K562 (cell line): ENCODE results near the gene ANK3. TPM values are rescaled to one million over a fixed set of nuclear protein-coding genes. Genes with fewer than 3 reads are reported as not detected.

Experiments
- ARNT ChIP-seq, 2 experiments: fragments of 450-650 bp; IDR thresholded peaks; 2 replicates each; pipeline ENCODE4 v1.6.1; 2016; ENCODE audit warnings: mild to moderate bottlenecking in 1 of 2
- CC2D1A ChIP-seq: fragments of 450-650 bp; IDR thresholded peaks from 2 replicates; pipeline ENCODE4 v1.6.1; 2017; ENCODE audit warnings: mild to moderate bottlenecking
- CTBP1 ChIP-seq: fragments of 450-650 bp; IDR thresholded peaks from 2 replicates; pipeline ENCODE4 v1.6.1; 2016; ENCODE audit warnings: borderline replicate concordance
- GATAD2B ChIP-seq: fragments of 450-650 bp; IDR thresholded peaks from 2 replicates; pipeline ENCODE4 v1.6.1; 2017; ENCODE audit warnings: mild to moderate bottlenecking, borderline replicate concordance
- MEF2D ChIP-seq: conservative IDR thresholded peaks from 2 replicates; pipeline ENCODE4 v1.6.1; 2016; ENCODE audit warnings: low read depth, missing genetic modification characterization, missing compliant biosample characterization
- MTA1 ChIP-seq: fragments of 450-650 bp; IDR thresholded peaks from 2 replicates; pipeline ENCODE4 v1.6.1; 2017; ENCODE audit warnings: borderline replicate concordance
- SMARCB1 ChIP-seq: IDR thresholded peaks from 2 replicates; pipeline ENCODE4 v1.6.1; 2011; ENCODE audit warnings: improper control_type of control experiment, low read depth; ENCODE audit not compliant: insufficient read length
- STAT5A ChIP-seq: IDR thresholded peaks from 2 replicates; pipeline ENCODE4 v1.6.1; 2012; ENCODE audit warnings: low read length, inconsistent platforms, borderline replicate concordance
- ZNF24 ChIP-seq: fragments of 450-650 bp; IDR thresholded peaks from 2 replicates; pipeline ENCODE4 v1.6.1; 2016
- ZNF583 ChIP-seq: fragments of 250-450 bp; sonication (Bioruptor Pico); IDR thresholded peaks from 2 replicates; pipeline ENCODE4 v1.4.0; 2020
- ZNF79 ChIP-seq: fragments of 250-450 bp; sonication (Bioruptor Pico); IDR thresholded peaks from 2 replicates; pipeline ENCODE4 v1.4.0; 2020; ENCODE audit warnings: low read depth, mild to moderate bottlenecking, moderate library complexity
- polyA plus RNA-seq, 8 experiments: library from polyadenylated mRNA; depleted of rRNA in 4 of 8; stranded (reverse) in 5 of 8; unstranded in 3 of 8; fragments of >200 nt; fragmentation: Nextera tagmentation in 2 of 8; fragmentation: Illumina TruSeq in 1 of 8; extraction: Ambion mirVana in 2 of 8; extraction: Trizol in 1 of 8; gene quantifications; 2 replicates each; pipeline versions ENCODE4 v1.2.1 to v1.2.3, GENCODE V29; 2011 to 2014; ENCODE audit warnings: inconsistent platforms in 1 of 8, missing spikeins in 1 of 8
- total RNA-seq, 7 experiments: library from RNA; depleted of rRNA in 6 of 7; stranded (reverse); fragments of >200 nt in 6 of 7; fragmentation: Illumina TruSeq in 2 of 7; extraction: Trizol in 2 of 7; gene quantifications; 2 replicates each; pipeline versions ENCODE4 v1.2.1 to v1.2.3, GENCODE V29; 2011 to 2021; ENCODE audit warnings: low replicate concordance in 1 of 7
- TF ChIP-seq, protein P1 (sequence below): fragments of 200-800 bp; sonication (Bioruptor generic); IDR thresholded peaks from 2 replicates; pipeline ENCODE4 v1.6.1; 2017; ENCODE audit warnings: missing genetic modification characterization, missing compliant biosample characterization
- TF ChIP-seq, protein P2 (sequence below): fragments of 250-450 bp; sonication (Bioruptor Pico); IDR thresholded peaks from 2 replicates; pipeline ENCODE4 v1.8.0; 2022; ENCODE audit warnings: inconsistent platforms
- TF ChIP-seq, protein P3 (sequence below): IDR thresholded peaks from 2 replicates; pipeline ENCODE4 v1.6.1; 2012; ENCODE audit warnings: low read depth, low read length, improper control_type of control experiment, borderline replicate concordance
- TF ChIP-seq, protein P4 (sequence below), 2 experiments: IDR thresholded peaks in 1 of 2; conservative IDR thresholded peaks in 1 of 2; 2 replicates each; pipeline ENCODE4 v1.6.1; 2016; ENCODE audit warnings: low read depth in 2 of 2, mild to moderate bottlenecking in 1 of 2, missing compliant biosample characterization in 1 of 2, missing genetic modification characterization in 1 of 2, moderate library complexity in 1 of 2
- TF ChIP-seq, protein P5 (sequence below): sonication (generic); IDR thresholded peaks from 2 replicates; pipeline ENCODE4 v1.6.1; 2016

ANK3 gene
- total and polyA plus RNA-seq, 9 of the 15 experiments (the other 6 are each of a cell fraction or from before 2014, with no cell fraction given) = 10.0 to 32.3 (median 17.9) TPM

DNA sequence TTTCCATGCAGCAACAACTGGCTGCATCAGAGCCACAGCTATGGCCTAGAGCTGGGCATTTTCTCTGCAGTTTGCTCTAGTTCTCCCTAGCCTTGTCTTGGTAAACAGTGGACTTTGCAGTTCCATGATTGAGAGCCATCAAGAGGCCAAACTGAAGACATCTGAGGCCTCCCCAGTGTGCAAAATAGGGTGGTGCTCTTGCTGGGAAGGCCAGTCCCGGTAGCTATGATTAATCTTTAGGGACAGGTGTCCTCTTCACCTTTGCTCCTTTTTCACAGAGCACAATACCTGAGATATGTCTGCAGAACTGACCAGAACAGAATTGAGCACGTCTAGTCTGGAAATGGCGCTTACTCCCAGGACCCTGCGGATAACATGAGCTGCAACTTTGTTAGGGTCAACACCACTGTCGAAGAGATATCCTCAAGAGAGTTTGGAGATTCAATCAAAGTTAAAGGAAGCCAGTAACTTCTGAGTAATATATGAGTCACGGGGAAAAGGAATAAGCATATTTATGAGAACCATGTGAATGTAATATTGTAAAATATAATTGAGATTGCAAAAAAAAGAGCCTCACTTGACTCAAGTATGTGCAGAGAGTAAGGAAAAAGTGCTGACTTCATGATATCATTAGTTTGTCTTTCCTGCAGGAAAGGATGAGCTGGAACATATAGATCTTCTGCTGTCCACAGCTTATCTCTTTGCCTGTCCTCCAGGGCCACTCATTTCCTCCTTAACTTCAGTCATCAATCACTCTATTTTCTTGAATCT, 76.7 kb downstream of the ANK3 start (continued):
- TF ChIP-seq, protein P1, sequence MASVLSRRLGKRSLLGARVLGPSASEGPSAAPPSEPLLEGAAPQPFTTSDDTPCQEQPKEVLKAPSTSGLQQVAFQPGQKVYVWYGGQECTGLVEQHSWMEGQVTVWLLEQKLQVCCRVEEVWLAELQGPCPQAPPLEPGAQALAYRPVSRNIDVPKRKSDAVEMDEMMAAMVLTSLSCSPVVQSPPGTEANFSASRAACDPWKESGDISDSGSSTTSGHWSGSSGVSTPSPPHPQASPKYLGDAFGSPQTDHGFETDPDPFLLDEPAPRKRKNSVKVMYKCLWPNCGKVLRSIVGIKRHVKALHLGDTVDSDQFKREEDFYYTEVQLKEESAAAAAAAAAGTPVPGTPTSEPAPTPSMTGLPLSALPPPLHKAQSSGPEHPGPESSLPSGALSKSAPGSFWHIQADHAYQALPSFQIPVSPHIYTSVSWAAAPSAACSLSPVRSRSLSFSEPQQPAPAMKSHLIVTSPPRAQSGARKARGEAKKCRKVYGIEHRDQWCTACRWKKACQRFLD (CRISPR knock-in tag) = 0 out of 2 replicates have a peak, but pooled peaks have one; percentile 69
- 0 out of 2 replicates have a peak, but pooled peaks have one; percentile 19 for TF ChIP-seq MEF2D (tag)
- TF ChIP-seq, protein P2, sequence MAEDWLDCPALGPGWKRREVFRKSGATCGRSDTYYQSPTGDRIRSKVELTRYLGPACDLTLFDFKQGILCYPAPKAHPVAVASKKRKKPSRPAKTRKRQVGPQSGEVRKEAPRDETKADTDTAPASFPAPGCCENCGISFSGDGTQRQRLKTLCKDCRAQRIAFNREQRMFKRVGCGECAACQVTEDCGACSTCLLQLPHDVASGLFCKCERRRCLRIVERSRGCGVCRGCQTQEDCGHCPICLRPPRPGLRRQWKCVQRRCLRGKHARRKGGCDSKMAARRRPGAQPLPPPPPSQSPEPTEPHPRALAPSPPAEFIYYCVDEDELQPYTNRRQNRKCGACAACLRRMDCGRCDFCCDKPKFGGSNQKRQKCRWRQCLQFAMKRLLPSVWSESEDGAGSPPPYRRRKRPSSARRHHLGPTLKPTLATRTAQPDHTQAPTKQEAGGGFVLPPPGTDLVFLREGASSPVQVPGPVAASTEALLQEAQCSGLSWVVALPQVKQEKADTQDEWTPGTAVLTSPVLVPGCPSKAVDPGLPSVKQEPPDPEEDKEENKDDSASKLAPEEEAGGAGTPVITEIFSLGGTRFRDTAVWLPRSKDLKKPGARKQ (CRISPR knock-in tag) = no peak
- peak; percentile 73 for TF ChIP-seq MTA1
- no peak for TF ChIP-seq ZNF583
- peak; percentile 83 for TF ChIP-seq ZNF24
- peak; percentile 61; the same call in 1 of the 2 replicates for TF ChIP-seq STAT5A
- peak; percentile 94 for TF ChIP-seq CTBP1
- TF ChIP-seq GATAD2B = peak; percentile 73
- TF ChIP-seq, protein P3, sequence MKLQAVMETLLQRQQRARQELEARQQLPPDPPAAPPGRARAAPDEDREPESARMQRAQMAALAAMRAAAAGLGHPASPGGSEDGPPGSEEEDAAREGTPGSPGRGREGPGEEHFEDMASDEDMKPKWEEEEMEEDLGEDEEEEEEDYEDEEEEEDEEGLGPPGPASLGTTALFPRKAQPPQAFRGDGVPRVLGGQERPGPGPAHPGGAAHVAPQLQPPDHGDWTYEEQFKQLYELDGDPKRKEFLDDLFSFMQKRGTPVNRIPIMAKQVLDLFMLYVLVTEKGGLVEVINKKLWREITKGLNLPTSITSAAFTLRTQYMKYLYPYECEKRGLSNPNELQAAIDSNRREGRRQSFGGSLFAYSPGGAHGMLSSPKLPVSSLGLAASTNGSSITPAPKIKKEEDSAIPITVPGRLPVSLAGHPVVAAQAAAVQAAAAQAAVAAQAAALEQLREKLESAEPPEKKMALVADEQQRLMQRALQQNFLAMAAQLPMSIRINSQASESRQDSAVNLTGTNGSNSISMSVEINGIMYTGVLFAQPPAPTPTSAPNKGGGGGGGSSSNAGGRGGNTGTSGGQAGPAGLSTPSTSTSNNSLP = peak; percentile 89; the same call in 1 of the 2 replicates
- TF ChIP-seq, protein P4, sequence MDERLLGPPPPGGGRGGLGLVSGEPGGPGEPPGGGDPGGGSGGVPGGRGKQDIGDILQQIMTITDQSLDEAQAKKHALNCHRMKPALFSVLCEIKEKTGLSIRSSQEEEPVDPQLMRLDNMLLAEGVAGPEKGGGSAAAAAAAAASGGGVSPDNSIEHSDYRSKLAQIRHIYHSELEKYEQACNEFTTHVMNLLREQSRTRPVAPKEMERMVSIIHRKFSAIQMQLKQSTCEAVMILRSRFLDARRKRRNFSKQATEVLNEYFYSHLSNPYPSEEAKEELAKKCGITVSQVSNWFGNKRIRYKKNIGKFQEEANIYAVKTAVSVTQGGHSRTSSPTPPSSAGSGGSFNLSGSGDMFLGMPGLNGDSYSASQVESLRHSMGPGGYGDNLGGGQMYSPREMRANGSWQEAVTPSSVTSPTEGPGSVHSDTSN (CRISPR knock-in tag; IDR thresholded peaks at IDR 0.05; ENCODE audit: low read depth) = no peak; the same call in none of the 2 replicates
- TF ChIP-seq, protein P4 (tag; conservative IDR thresholded peaks at IDR 0.05; ENCODE audit: low read depth) = peak; percentile 99
- TF ChIP-seq CC2D1A = 0 out of 2 replicates have a peak, but pooled peaks have one; percentile 36
- TF ChIP-seq ARNT (IDR thresholded peaks at IDR 0.05) = peak; percentile 61 to 75; a peak in 3 of 4 replicates
- TF ChIP-seq ZNF79 (CRISPR knock-in tag) = no peak
- no peak for TF ChIP-seq SMARCB1
- TF ChIP-seq, protein P5, sequence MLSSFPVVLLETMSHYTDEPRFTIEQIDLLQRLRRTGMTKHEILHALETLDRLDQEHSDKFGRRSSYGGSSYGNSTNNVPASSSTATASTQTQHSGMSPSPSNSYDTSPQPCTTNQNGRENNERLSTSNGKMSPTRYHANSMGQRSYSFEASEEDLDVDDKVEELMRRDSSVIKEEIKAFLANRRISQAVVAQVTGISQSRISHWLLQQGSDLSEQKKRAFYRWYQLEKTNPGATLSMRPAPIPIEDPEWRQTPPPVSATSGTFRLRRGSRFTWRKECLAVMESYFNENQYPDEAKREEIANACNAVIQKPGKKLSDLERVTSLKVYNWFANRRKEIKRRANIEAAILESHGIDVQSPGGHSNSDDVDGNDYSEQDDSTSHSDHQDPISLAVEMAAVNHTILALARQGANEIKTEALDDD = peak; percentile 35; the same call in 1 of the 2 replicates
